GM12865 (cell line): ENCODE results near the gene AK8.

Experiments
- DNase-seq: peaks from one replicate; pipeline ENCODE4 v3.0.0; 2010; ENCODE audit warnings: low read depth
- H3K4me3 ChIP-seq: 2 replicates; pipeline ENCODE4 v1.5.1; 2011; ENCODE audit warnings: mild to moderate bottlenecking, low read depth, low read length, control low read depth
- CTCF ChIP-seq: IDR thresholded peaks from 2 replicates; pipeline ENCODE4 v1.5.1; 2011; ENCODE audit warnings: low read length, control low read depth, low read depth, inconsistent platforms; ENCODE audit not compliant: insufficient read depth; ENCODE audit errors: missing control alignments

Gene AK8

GRCh38 chr9:132728497-132728896 lies 149.6 kb downstream of the AK8 start:
- H3K4me3 ChIP-seq, result no peak overlapping the region

GRCh38 chr9:132728071-132728470 lies 150.0 kb downstream of the AK8 start:
- no peak for TF ChIP-seq CTCF
- no peak for DNase-seq
- H3K4me3 ChIP-seq, result no peak overlapping the region

More at GRCh38 chr9:132728497-132728896, 149.6 kb downstream of the AK8 start:
- no peak for TF ChIP-seq CTCF
- no peak for DNase-seq

GRCh38 chr9:132726576-132727130 lies 151.4 kb downstream of the AK8 start:
- no peak overlapping the region for H3K4me3 ChIP-seq
- DNase-seq, result no peak
- no peak for TF ChIP-seq CTCF

GRCh38 chr9:132725306-132725705 lies 152.8 kb downstream of the AK8 start:
- TF ChIP-seq CTCF, result no peak
- H3K4me3 ChIP-seq, result no peak overlapping the region
- DNase-seq, result no peak

- no peak for TF ChIP-seq CTCF
- DNase-seq, result no peak
- no peak overlapping the region for H3K4me3 ChIP-seq
Measured at GRCh38 chr9:132723809-132724208, 154.3 kb downstream of the AK8 start.

- no peak overlapping the region for H3K4me3 ChIP-seq
Measured at GRCh38 chr9:132722564-132723065, 155.5 kb downstream of the AK8 start.

More at GRCh38 chr9:132722564-132723065, 155.5 kb downstream of the AK8 start:
- no peak for DNase-seq
- TF ChIP-seq CTCF, result no peak
